ENCODE results near the gene MBOAT1.
"Not testable (repeated sequence)": the region's sequence is repeated elsewhere in the genome, so short reads cannot be mapped to it uniquely, and the experiment has no call there.

Gene MBOAT1

DNA sequence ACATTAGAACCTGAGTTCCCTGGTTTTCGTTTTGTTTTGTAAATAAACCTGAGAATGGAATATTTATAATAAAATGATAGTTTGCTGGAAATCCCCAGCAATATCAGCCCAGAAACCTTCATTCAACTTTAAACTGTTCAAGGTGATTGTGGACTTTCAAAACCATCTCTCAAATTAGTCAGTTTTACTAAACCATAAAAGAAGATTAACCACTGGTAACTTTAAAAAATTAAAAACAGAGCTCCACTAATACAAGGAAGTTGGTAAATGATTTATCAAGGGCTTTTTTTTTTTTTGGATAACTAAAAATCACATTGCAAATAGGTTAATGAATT lies 10.0 kb downstream of the MBOAT1 start:
- no peak for DNase-seq

DNA sequence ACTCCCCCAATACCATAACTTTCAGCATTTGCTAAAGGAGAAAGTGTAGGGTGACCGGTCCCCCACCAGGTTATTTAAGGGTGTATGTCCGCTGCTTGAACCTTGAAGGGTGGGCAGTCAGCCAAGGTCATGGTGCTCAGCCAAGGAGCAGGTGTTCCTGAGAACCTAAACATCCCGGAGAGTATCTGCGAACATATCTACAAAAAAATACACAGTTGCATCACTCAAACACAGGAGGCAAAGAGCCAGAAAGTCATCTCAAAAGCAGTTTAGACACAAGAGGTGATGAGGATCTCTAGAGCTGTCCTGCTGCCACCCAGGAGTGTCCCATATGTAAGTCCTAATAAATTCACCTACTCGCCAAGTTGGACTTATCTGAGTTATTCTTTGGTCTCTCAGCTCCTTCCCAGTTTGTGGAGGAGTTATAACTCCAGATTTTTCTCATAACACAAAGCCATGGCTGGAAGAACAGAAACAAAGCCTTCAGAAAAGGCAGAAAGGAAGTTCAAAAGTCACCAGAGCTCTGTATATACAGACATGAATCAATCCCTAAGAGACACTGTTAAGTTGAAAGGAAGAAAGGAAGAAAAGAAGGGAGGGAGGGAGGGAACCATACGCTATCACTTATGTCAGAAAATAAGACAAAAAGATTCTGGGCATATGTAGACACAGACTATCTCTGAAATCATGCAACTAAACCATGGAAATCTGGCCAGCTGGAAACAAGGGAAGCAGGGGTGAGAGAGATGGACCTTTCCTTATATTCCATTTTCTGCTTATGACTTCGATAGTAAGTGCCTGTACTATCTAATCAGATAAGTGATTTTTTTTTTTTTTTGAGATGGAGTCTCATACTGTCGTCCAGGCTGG lies 11.3 kb downstream of the MBOAT1 start:
- DNase-seq: no peak

DNA sequence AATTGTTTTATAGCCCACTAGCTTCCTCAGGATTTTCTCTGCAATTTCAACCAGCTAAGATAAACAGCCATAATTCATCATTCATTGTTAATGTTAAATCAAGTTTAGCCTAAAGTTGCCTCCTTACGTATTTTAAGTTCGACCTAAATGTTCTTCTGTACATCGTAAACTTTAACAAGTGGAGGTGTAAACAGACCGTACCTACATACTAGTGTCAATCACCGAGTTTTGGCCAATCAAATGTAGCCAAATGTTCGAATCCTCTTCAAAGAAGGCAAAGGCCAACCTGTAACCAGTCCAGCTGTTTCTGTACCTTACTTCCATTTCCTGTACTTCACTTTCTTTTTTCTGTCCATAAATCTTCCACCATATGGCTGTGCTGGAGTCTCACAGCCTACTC lies 13.5 kb downstream of the MBOAT1 start:
- no peak for DNase-seq

DNA sequence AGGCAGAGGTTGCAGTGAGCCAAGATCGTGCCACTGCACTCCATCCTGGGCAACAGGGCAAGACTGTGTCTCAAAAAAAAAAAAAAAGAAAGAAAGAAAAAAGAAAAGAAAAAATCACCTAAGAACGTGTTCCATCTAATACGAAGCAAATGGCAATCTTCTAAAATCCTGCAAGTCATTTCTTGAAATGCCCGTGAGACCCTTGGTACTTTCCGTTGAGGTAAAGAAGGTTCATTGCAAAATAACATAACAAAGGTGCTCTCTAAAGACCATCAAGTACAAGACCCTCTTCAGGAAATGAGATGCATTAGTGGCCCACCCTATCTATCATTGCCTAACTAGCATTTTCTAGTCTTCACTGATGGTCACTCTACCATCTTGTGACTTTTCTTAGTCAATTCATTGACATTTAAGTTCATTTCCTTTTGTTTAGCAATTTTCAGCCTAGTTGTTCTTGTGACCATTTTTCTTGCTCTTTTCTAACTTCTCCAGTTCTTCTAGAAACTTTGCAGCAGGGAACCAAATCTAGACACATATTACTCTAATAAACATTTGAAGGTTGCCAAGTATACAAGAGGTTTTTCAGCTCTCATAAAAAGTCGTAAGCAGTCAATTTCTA lies 14.0 kb downstream of the MBOAT1 start:
- no peak for DNase-seq

DNA sequence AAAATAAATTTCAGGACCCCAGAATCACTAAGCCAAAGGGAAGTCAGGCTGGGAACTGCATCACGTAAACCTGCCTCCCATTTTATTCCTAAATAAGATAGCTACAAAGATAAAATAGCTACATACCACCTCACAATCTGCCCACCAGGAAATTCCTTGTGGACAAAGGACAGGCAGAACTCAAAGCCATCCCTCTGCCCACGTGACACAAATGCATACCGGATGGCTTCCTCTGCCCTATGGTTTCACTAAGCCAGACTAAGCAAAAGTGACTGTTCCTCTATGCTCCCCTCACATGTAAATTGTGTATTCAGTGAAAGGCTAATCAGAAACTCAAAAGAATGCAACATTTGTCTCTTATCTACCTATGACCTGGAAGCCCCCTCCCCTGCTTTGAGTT lies 15.0 kb downstream of the MBOAT1 start:
- no peak for DNase-seq

GRCh38 chr6:20192625-20193024 lies 19.6 kb downstream of the MBOAT1 start:
- DNase-seq: no peak

- DNase-seq: no peak
These were observed 20.3 kb downstream of the MBOAT1 start for GRCh38 chr6:20191992-20192391.

GRCh38 chr6:20188630-20189075 lies 23.6 kb downstream of the MBOAT1 start:
- DNase-seq: no peak

DNA sequence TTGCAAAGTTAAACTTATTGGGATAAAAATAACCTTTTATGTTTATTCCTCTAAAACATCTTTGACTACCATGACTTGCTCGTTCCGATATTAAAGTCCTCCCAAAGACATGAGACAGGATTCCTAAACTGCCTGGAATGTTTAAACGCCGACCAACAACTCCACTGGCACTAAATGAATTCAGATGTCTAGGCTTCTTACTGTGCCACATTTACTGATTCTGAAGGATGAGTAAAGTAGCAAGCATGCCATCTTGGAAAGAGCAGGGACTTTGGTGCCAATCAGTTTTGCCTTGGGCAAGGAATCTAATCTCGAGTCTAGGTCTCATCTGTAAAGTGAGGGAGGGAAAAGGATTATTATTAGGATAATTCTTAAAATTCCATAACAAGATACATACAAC lies 25.3 kb downstream of the MBOAT1 start:
- no peak for DNase-seq

GRCh38 chr6:20183706-20184105 lies 28.6 kb downstream of the MBOAT1 start:
- DNase-seq: no peak

GRCh38 chr6:20182926-20183521 lies 29.2 kb downstream of the MBOAT1 start:
- no peak for DNase-seq

- no peak for DNase-seq
These were observed 30.2 kb downstream of the MBOAT1 start for GRCh38 chr6:20182069-20182468.

DNA sequence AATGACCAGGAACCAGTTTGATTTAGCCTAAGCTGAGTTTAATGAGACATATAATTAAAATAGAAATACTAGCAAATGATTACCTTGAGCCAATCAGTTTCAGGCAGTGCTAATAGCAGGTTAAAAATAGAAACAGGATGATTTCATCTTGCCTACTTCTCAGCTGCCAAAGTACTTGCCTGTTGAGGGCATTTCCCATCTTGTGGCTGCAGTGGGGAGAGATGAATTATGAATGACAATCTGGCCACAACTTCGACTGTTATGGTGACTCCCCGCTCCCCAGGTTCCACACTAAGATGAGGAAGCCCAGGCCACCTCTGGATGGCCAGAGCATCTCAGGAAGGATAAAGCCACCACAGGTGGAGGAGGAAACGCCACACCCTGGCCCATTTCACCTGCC lies 31.3 kb downstream of the MBOAT1 start:
- no peak for DNase-seq

GRCh38 chr6:20179287-20180045 lies 32.8 kb downstream of the MBOAT1 start:
- DNase-seq: not testable (repeated sequence)

- DNase-seq: no peak
These were observed 33.9 kb downstream of the MBOAT1 start for GRCh38 chr6:20178327-20178726.

DNA sequence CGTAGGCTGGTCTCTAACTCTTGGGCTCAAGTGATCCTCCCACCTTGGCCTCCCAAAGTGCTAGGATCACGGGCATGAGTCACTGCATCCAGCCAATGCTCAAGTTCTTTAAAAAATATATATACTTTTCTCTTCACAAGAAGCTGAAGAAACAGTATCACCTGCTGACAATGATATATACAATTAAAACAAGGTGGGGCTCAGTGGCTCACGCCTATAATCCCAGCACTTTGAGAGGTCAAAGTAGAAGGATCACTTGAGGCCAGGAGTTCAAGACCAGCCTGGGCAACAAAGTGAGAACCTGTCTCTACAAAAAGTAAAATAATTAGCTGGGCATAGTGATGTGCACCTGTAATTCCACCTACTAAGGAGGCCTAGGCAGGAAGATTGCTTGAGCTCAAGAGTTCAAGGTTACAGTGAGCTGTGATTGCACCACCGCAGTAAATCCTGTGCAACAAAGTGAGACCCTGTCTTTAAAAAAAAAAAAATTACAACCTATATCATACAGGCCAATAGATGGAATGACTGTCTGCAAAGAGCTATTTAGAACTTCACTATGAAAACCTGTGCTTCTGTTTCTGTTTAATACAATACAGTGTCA lies 36.4 kb downstream of the MBOAT1 start:
- no peak for DNase-seq

DNA sequence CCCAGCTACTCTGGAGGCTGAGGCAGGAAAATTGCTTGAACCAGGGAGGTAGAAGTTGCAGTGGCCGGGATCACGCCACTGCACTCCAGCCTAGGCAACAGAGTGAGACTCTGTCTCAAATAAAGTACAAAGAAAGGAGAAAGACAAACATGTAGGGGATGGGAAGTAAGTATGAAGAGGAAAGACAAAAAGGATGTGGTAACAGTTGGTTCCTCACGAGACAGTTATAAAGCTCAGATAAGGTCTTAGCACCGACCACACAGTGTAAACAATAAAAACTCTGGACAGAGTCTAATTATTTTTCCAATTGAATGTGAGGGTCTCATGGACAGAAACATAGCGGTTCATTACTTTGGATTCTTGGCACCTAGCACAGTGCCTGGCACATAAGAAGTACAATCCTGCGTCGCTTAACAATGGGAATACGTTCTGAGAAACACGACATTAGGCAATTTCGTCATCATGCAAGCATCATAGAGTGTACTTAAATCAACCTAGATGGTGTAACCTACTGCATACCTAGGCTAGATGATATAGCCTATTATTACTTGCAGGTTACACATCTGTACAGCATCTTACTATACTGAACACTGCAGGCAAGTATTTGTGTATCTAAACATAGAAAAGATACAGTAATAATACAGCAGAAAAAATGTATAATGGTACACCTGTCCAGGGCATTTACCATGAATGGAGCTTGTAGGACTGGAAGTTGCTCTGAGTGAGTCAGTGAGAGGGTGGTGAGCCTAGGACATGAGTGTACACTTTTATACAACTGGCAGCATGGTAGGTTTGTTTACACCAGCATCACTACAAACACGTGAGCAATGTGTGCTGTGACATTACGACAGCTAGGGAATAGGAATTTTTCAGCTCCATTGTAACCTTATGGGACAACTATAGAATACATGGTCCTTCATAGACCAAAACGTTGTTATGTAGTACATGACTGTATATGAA lies 38.2 kb downstream of the MBOAT1 start:
- no peak for DNase-seq

- DNase-seq: no peak
These were observed 39.3 kb downstream of the MBOAT1 start for GRCh38 chr6:20172842-20173456.

DNA sequence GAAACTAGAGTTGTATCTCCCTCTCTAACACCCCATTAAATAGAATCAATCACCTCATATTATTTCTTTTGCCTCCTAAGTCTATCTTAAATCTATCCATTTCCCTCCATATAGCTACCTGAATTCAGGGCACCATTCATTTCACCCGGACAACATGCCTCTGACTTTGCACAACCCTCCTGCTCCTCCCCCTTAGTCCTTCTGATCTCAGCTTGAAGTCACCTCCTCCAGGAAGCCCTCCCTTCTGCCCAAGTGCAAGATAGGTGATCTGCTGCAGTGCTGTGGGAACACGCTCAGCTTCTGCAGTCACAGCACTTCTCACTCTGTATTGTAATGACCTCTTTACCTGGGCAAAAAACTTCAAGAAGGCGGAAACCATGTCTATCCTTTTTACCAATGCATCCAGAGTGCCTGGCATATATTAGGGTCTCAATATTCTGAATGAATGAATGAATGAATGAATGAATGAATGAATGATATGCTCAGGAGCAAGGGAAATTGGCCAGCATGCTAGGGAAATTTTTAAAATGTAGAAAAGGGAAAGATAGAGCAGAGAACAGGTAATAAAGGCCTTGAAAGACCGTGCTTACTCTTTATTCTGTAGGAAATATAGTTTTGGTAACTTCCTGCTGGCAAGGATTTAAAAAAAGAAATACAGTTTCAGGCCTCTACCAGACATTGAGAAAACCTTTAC lies 41.7 kb downstream of the MBOAT1 start:
- no peak for DNase-seq

- DNase-seq: no peak
These were observed 42.5 kb downstream of the MBOAT1 start for GRCh38 chr6:20169786-20170185.

- no peak for DNase-seq
These were observed 43.1 kb downstream of the MBOAT1 start for GRCh38 chr6:20169119-20169557.

Data from GOT3 (cell line).